ENCODE results near the gene METAP2. TPM values are rescaled to one million over a fixed set of nuclear protein-coding genes. Genes with fewer than 3 reads are reported as not detected.
"Not testable (repeated sequence)": the region's sequence is repeated elsewhere in the genome, so short reads cannot be mapped to it uniquely, and the experiment has no call there.

The METAP2 gene
- total RNA-seq, 1 donor from 2014 or later, result 79.8 TPM

GRCh38 chr12:95481888-95482287 lies 7.9 kb downstream of the METAP2 start:
- peaks cover 14% of the 10 kb centered on the region for H3K4me1 Mint-ChIP-seq (ENCODE audit: unreplicated experiment)
- no peak overlapping the region for H3K4me3 Mint-ChIP-seq
- no peak for TF ChIP-seq CTCF (conservative IDR thresholded peaks at IDR 0.05)
- H3K36me3 Mint-ChIP-seq, result peaks cover 43% of the 10 kb centered on the region
- DNase-seq (ENCODE audit: extremely low spot score, unreplicated experiment), result no peak
- no peak overlapping the region for H3K27ac Mint-ChIP-seq
- no peaks in the 10 kb centered on the region for H3K9me3 Mint-ChIP-seq
- H3K27me3 Mint-ChIP-seq, result no peaks in the 10 kb centered on the region

- DNase-seq (ENCODE audit: extremely low spot score, unreplicated experiment); H3K27me3 Mint-ChIP-seq; H3K27ac Mint-ChIP-seq; H3K4me3 Mint-ChIP-seq; H3K9me3 Mint-ChIP-seq: not testable (repeated sequence)
- peaks cover 14% of the 10 kb centered on the region for H3K4me1 Mint-ChIP-seq (ENCODE audit: unreplicated experiment)
- H3K36me3 Mint-ChIP-seq, result peaks cover 44% of the 10 kb centered on the region
Observed at GRCh38 chr12:95482564-95482963, 8.6 kb downstream of the METAP2 start.

GRCh38 chr12:95484524-95484923 lies 10.6 kb downstream of the METAP2 start:
- Mint-ChIP-seq H3K4me3 (no peak overlapping the region), H3K4me1 (ENCODE audit: unreplicated experiment) (peaks cover 8% of the 10 kb centered on the region), H3K27me3 (no peaks in the 10 kb centered on the region), H3K27ac (no peak overlapping the region), H3K36me3 (peaks cover 36% of the 10 kb centered on the region), H3K9me3 (no peaks in the 10 kb centered on the region)
- no peak for TF ChIP-seq CTCF (conservative IDR thresholded peaks at IDR 0.05)
- no peak for DNase-seq (ENCODE audit: extremely low spot score, unreplicated experiment)

GRCh38 chr12:95487024-95487423 lies 13.1 kb downstream of the METAP2 start:
- no peaks in the 10 kb centered on the region for H3K27me3 Mint-ChIP-seq
- no peak overlapping the region for H3K4me3 Mint-ChIP-seq
- H3K4me1 Mint-ChIP-seq (ENCODE audit: unreplicated experiment), result no peaks in the 10 kb centered on the region
- H3K27ac Mint-ChIP-seq, result no peak overlapping the region
- peaks cover 28% of the 10 kb centered on the region for H3K36me3 Mint-ChIP-seq
- DNase-seq (ENCODE audit: extremely low spot score, unreplicated experiment), result no peak
- H3K9me3 Mint-ChIP-seq, result no peaks in the 10 kb centered on the region
- no peak for TF ChIP-seq CTCF (conservative IDR thresholded peaks at IDR 0.05)

- TF ChIP-seq CTCF (conservative IDR thresholded peaks at IDR 0.05), result no peak
- DNase-seq (ENCODE audit: extremely low spot score, unreplicated experiment), result no peak
- no peaks in the 10 kb centered on the region for H3K27me3 Mint-ChIP-seq
- H3K36me3 Mint-ChIP-seq, result peaks cover 39% of the 10 kb centered on the region
- no peaks in the 10 kb centered on the region for H3K4me1 Mint-ChIP-seq (ENCODE audit: unreplicated experiment)
- H3K27ac Mint-ChIP-seq, result no peak overlapping the region
- no peaks in the 10 kb centered on the region for H3K9me3 Mint-ChIP-seq
- no peak overlapping the region for H3K4me3 Mint-ChIP-seq
Observed at GRCh38 chr12:95492462-95492861, 18.5 kb downstream of the METAP2 start.

GRCh38 chr12:95494888-95495287 lies 20.9 kb downstream of the METAP2 start:
- H3K27ac Mint-ChIP-seq, result no peak overlapping the region
- H3K36me3 Mint-ChIP-seq, result peaks cover 57% of the 10 kb centered on the region
- no peaks in the 10 kb centered on the region for H3K27me3 Mint-ChIP-seq
- DNase-seq (ENCODE audit: extremely low spot score, unreplicated experiment), result no peak
- no peaks in the 10 kb centered on the region for H3K4me1 Mint-ChIP-seq (ENCODE audit: unreplicated experiment)
- no peak overlapping the region for H3K4me3 Mint-ChIP-seq
- H3K9me3 Mint-ChIP-seq, result no peaks in the 10 kb centered on the region
- TF ChIP-seq CTCF (conservative IDR thresholded peaks at IDR 0.05), result no peak

Measured in type B pancreatic cell (in vitro differentiated cells).